Mesodermal cell (in vitro differentiated cells): ENCODE data around the gene PKP1.
"Not testable (repeated sequence)": the region's sequence is repeated elsewhere in the genome, so short reads cannot be mapped to it uniquely, and the experiment has no call there.

ENCODE experiments used
- H3K27ac ChIP-seq: 2 replicates; pipeline ENCODE4 v1.7.0; 2013; ENCODE audit warnings: mild to moderate bottlenecking, low read depth, low read length, moderate library complexity; ENCODE audit not compliant: severe bottlenecking
- H3K36me3 ChIP-seq: 2 replicates; pipeline ENCODE4 v1.7.1; 2013; ENCODE audit warnings: mild to moderate bottlenecking, low read length, moderate library complexity; ENCODE audit not compliant: control insufficient read depth, insufficient read depth
- H3K4me1 ChIP-seq: one replicate; pipeline ENCODE4 v1.7.1; 2013; ENCODE audit warnings: mild to moderate bottlenecking, low read length; ENCODE audit not compliant: insufficient read depth, control insufficient read depth, poor library complexity, severe bottlenecking
- H3K4me3 ChIP-seq: 2 replicates; pipeline ENCODE4 v1.7.0; 2013; ENCODE audit warnings: low read length, control low read depth, mild to moderate bottlenecking; ENCODE audit not compliant: insufficient read depth, poor library complexity, severe bottlenecking; ENCODE audit errors: extremely low read depth
- H3K9me3 ChIP-seq: 2 replicates; pipeline ENCODE4 v1.7.1; 2013; ENCODE audit warnings: mild to moderate bottlenecking, low read length, moderate library complexity; ENCODE audit not compliant: control insufficient read depth
- WGBS, 2 experiments: methylation state at CpG; one replicate each; pipeline ENCODE4 v1.1.5; 2013; ENCODE audit warnings: missing lambda C conversion rate in 2 of 2; ENCODE audit not compliant: insufficient coverage in 2 of 2; 5-methylcytosine and 5-hydroxymethylcytosine counted together

PKP1 gene

DNA sequence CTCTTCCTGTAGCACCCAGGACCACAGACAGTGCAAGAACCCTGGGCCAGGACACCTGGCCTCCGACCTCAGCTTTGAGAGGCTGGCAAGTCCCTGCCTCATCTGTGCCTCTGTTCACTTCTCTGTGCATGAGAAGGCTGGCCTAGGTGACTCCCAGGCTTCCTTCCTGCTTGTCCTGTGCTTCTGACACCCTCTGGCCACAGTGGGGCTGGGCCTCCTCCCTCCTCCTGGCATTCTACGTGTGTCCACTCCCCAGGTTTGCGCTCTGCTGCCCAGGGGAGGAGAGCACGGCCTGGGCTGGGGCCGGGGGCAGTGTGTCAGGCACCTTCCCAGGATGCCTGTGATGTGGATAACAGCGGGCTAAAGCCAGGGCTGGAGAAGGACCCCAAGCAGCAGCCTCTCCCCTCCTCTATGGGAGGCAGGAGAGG, 30.3 kb upstream of the PKP1 start:
- no peaks in the 10 kb centered on the region for H3K9me3 ChIP-seq
- H3K27ac ChIP-seq, result no peak overlapping the region
- H3K4me3 ChIP-seq, result no peak overlapping the region
- H3K36me3 ChIP-seq, result no peaks in the 10 kb centered on the region
- no peaks in the 10 kb centered on the region for H3K4me1 ChIP-seq
- 62 to 93% methylated on average over 2 to 4 of the region's 6 CpGs for WGBS, 2 experiments

GRCh38 chr1:201253411-201253810, 29.9 kb upstream of the PKP1 start:
- Histone ChIP-seq H3K4me3 (no peak overlapping the region), H3K36me3 (no peaks in the 10 kb centered on the region), H3K4me1 (no peaks in the 10 kb centered on the region), H3K27ac (no peak overlapping the region), H3K9me3 (no peaks in the 10 kb centered on the region)
- 93 to 97% methylated on average over 5 to 10 of the region's 10 CpGs for WGBS, 2 experiments

GRCh38 chr1:201253906-201254624, 29.2 kb upstream of the PKP1 start:
- no peaks in the 10 kb centered on the region for H3K4me1 ChIP-seq
- no peak overlapping the region for H3K4me3 ChIP-seq
- H3K9me3 ChIP-seq, result no peaks in the 10 kb centered on the region
- H3K27ac ChIP-seq, result no peak overlapping the region
- H3K36me3 ChIP-seq, result no peaks in the 10 kb centered on the region
- WGBS, 2 experiments, result 92 to 94% methylated on average over 6 of the region's 9 CpGs

- 65 to 66% methylated on average over 12 to 16 of the region's 24 CpGs for WGBS, 2 experiments
- Histone ChIP-seq H3K4me1 (no peaks in the 10 kb centered on the region), H3K4me3 (no peak overlapping the region), H3K36me3 (no peaks in the 10 kb centered on the region), H3K9me3 (no peaks in the 10 kb centered on the region), H3K27ac (no peak overlapping the region)
Observed at GRCh38 chr1:201254625-201255478, 28.5 kb upstream of the PKP1 start.

- whole genome bisulfite sequencing, 2 experiments, result 87 to 89% methylated on average over 15 to 17 of the region's 17 CpGs
- Histone ChIP-seq H3K9me3 (no peaks in the 10 kb centered on the region), H3K36me3 (no peaks in the 10 kb centered on the region), H3K4me1 (no peaks in the 10 kb centered on the region), H3K27ac (no peak overlapping the region), H3K4me3 (no peak overlapping the region)
Observed at GRCh38 chr1:201255479-201256362, 27.6 kb upstream of the PKP1 start.

DNA sequence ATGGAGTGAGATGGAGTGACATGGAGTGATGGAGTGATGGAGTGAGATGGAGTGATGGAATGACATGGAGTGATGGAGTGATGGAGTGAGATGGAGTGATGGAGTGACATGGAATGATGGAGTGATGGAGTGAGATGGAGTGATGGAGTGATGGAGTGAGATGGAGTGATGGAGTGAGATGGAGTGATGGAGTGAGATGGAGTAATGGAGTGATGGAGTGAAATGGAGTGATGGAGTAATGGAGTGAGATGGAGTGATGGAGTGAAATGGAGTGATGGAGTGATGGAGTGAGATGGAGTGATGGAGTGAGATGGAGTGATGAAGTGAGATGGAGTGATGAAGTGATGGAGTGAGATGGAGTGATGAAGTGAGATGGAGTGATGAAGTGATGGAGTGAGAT, 25.2 kb upstream of the PKP1 start:
- not testable (repeated sequence) for H3K4me1 ChIP-seq, H3K4me3 ChIP-seq, H3K9me3 ChIP-seq, H3K36me3 ChIP-seq, H3K27ac ChIP-seq

DNA sequence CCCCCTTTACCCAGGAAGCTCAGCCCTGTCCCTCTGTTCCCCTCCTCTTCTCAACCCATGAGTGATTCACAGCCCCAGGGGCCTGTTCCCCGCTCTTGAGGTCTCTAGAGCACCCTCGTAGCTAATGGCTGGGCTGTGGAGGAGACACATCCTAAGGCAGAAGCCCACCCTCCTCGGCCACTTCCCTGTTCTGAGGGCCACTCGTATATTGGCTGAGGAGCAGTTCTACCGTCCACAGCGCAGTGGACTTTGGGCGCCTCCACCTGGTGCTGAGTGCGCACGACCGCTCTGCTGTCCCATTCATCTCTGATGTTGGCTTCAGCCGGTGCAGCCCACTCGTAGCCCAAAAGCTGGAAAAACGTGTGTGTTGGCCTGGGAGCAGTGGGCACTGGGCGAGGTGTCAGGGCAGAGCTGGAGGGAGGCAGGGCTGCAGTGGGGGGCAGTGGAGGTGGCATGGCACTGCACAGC, 24.5 kb upstream of the PKP1 start:
- H3K27ac ChIP-seq, result no peak overlapping the region
- 93 to 94% methylated on average over 11 to 14 of the region's 14 CpGs for WGBS, 2 experiments
- H3K9me3 ChIP-seq, result no peaks in the 10 kb centered on the region
- no peak overlapping the region for H3K4me3 ChIP-seq
- no peaks in the 10 kb centered on the region for H3K36me3 ChIP-seq
- no peaks in the 10 kb centered on the region for H3K4me1 ChIP-seq

DNA sequence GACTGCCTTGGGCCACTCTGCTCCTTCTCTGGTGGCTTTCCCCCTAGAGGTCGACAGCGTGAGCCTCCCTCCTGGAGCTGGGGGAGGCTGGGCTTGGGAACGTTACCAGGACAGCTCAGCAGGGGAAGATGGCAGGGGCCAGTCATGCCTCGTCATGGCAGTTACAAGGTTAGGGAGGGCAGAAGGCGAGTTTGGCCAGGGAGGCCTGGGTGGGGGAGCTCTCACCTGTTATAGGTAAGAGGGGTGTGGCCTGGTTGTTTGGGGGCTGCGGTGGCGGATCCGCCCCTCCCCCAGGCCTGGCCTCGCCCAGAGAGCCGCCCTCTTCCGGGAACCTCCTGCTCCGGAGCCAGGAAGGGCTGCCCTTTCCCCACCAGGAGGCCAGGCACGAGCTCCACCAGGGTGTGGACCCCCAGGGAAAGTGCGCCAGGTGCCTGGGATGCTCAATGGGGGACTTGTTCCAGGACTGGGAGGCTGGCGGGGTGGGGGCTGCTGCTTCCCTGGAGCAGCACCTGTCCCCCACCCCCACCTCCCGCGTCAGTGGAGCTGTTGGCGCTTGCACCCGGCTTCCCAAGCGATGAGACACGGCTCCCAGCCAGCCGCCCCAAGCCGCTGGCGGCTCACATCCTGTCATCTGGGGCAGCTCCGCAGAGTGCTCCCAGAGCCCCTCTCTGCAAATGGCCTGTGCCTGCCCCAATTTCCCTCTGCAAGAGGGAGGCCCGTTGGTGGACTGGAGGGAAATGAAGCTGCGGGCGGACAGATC, 23.6 kb upstream of the PKP1 start:
- 31 to 37% methylated on average over 5 to 18 of the region's 28 CpGs for WGBS, 2 experiments
- peak overlapping the region; percentile 1 for H3K4me3 ChIP-seq
- H3K27ac ChIP-seq, result no peak overlapping the region
- H3K9me3 ChIP-seq, result no peaks in the 10 kb centered on the region
- no peaks in the 10 kb centered on the region for H3K36me3 ChIP-seq
- H3K4me1 ChIP-seq, result no peaks in the 10 kb centered on the region

- Histone ChIP-seq H3K4me1 (no peaks in the 10 kb centered on the region), H3K27ac (no peak overlapping the region), H3K9me3 (no peaks in the 10 kb centered on the region), H3K36me3 (no peaks in the 10 kb centered on the region), H3K4me3 (no peak overlapping the region)
- WGBS, 2 experiments, result 83 to 87% methylated on average over 10 of the region's 11 CpGs
Observed at GRCh38 chr1:201260236-201260590, 23.1 kb upstream of the PKP1 start.
